Tibial artery (tissue), 4 donors: ENCODE data around the gene TMEM238L.
A peak's percentile ranks its signal among the peaks of the same experiment; 100 is the strongest.

Experiments
- DNase-seq, 2 donors: peaks; one replicate each; pipeline ENCODE4 v3.0.0-alpha.2; 2019
- H3K27ac ChIP-seq, 2 donors: fragments of 200-600 bp; sonication (generic) in 1 of 2; 1 replicate in 1 of 2; 2 replicates in 1 of 2; pipeline ENCODE4 v1.5.1; 2018 to 2019; ENCODE audit warnings: mild to moderate bottlenecking in 1 of 2
- H3K27me3 ChIP-seq, 2 donors: fragments of 200-600 bp; sonication (generic) in 1 of 2; one replicate each; pipeline versions ENCODE4 v1.5.1 to v1.6.0; 2016 to 2019
- H3K36me3 ChIP-seq, 3 donors: fragments of 200-600 bp; sonication (generic) in 2 of 3; one replicate each; pipeline ENCODE4 v1.5.1; 2016 to 2019; ENCODE audit warnings: mild to moderate bottlenecking in 2 of 3
- H3K4me1 ChIP-seq, 4 donors: fragments of 200-600 bp; sonication (generic) in 2 of 4; 1 replicate in 3 of 4; 2 replicates in 1 of 4; pipeline ENCODE4 v1.5.1; 2016 to 2019
- H3K4me3 ChIP-seq, 2 donors: fragments of 200-600 bp; sonication (generic) in 1 of 2; 1 replicate in 1 of 2; 2 replicates in 1 of 2; pipeline ENCODE4 v1.5.1; 2018 to 2019; ENCODE audit warnings: mild to moderate bottlenecking in 2 of 2
- H3K9me3 ChIP-seq, 3 donors: fragments of 200-600 bp; sonication (generic) in 1 of 3; one replicate each; pipeline ENCODE4 v1.5.1; 2016 to 2019
- CTCF ChIP-seq, 2 experiments: fragments of 200-600 bp in 1 of 2; fragments of 450-650 bp in 1 of 2; IDR thresholded peaks; one replicate each; pipeline ENCODE4 v1.5.1; 2017 to 2019; ENCODE audit warnings: antibody characterized with exemption in 2 of 2, mild to moderate bottlenecking in 1 of 2, moderate library complexity in 1 of 2
- intact Hi-C: fragments of 100-400 bp; cut with DNase I; formaldehyde crosslinking; loops from one replicate; pipeline ENCODE4 v1.15.0; 2023; ENCODE audit warnings: low total_unique reads

Gene TMEM238L

DNA sequence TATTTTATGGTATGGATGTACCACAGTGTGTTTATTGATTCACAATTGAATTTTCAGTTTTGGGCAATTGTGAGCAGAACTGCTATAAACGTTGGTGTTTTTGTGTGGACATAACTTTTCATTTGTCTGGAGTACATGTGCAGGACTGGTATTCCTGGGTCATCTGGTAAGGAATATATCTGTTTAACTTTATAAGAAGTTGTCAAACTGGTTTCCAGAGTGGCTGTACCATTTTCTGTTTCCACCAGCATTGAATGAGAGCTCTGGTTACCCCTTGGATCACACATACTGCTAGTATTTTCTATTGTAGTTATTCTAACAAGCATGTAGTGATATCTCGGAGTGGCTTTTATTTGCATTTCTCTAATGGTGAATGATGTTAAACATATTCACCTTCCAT, 24.3 kb downstream of the TMEM238L start:
- intact Hi-C loops = no loop called here
- peaks cover 0 to 4% (median 0%) of the 10 kb centered on the region in 3 donors for H3K36me3 ChIP-seq
- H3K4me3 ChIP-seq = no peak overlapping the region
- no peaks in the 10 kb centered on the region for H3K4me1 ChIP-seq
- peaks cover 0 to 4% (median 0%) of the 10 kb centered on the region in 3 donors for H3K9me3 ChIP-seq
- DNase-seq = no peak
- H3K27me3 ChIP-seq = no peaks in the 10 kb centered on the region
- TF ChIP-seq CTCF (IDR thresholded peaks at IDR 0.05) = no peak
- no peak overlapping the region for H3K27ac ChIP-seq

- DNase-seq = peak in 1 of 2 donors; percentile 40
- no peak for TF ChIP-seq CTCF (IDR thresholded peaks at IDR 0.05)
- Histone ChIP-seq H3K27me3 (no peaks in the 10 kb centered on the region), H3K4me1 (no peaks in the 10 kb centered on the region), H3K27ac (no peak overlapping the region), H3K4me3 (no peak overlapping the region), H3K36me3 (peaks cover 0 to 4% (median 0%) of the 10 kb centered on the region in 3 donors), H3K9me3 (peaks cover 0 to 4% (median 0%) of the 10 kb centered on the region in 3 donors)
- intact Hi-C loops = no loop called here
Observed at GRCh38 chr17:10777890-10778289, 26.0 kb downstream of the TMEM238L start.

DNA sequence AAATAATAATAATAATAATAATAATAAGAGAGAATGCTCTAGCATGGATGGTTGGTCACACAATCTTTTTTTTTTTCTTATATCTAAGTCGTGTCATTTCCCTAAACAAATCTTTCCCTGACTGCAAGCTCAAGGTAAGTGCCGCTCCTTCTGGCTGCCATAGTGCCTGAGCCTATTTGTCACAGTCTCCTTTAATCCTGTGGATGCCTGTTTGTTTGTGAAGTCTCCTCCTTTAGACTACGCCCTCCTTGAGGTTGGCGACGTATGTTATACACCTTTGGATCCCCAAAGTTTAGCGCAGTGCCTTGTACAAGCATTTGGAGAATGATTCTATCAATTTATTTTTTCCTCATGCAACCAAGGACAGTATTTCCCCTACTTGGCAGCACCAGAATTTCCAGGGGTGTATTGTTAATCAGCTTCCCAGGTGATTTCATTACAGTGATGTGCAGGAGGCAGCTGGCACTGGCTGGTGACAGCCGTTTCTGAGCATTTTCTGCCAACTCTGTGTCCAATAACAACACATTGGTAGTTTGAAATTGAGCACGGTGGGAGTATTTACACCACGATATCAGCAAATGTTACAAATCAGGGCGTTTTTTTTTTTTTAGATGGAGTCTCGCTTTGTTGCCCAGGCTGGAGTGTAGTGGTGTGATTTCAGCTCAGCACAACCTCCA, 26.6 kb downstream of the TMEM238L start:
- no peak for DNase-seq
- Histone ChIP-seq H3K27ac (no peak overlapping the region), H3K4me3 (no peak overlapping the region), H3K9me3 (peaks cover 0 to 7% (median 0%) of the 10 kb centered on the region in 3 donors), H3K4me1 (no peaks in the 10 kb centered on the region), H3K36me3 (no peaks in the 10 kb centered on the region), H3K27me3 (no peaks in the 10 kb centered on the region)
- intact Hi-C loops = no loop called here
- no peak for TF ChIP-seq CTCF (IDR thresholded peaks at IDR 0.05)

- Histone ChIP-seq H3K9me3 (peaks cover 0 to 10% (median 0%) of the 10 kb centered on the region in 3 donors), H3K4me1 (no peaks in the 10 kb centered on the region), H3K27me3 (no peaks in the 10 kb centered on the region), H3K27ac (no peak overlapping the region), H3K36me3 (no peaks in the 10 kb centered on the region), H3K4me3 (no peak overlapping the region)
- intact Hi-C loops = no loop called here
- no peak for DNase-seq
- TF ChIP-seq CTCF (IDR thresholded peaks at IDR 0.05) = no peak
Observed at GRCh38 chr17:10776381-10776780, 27.5 kb downstream of the TMEM238L start.

DNA sequence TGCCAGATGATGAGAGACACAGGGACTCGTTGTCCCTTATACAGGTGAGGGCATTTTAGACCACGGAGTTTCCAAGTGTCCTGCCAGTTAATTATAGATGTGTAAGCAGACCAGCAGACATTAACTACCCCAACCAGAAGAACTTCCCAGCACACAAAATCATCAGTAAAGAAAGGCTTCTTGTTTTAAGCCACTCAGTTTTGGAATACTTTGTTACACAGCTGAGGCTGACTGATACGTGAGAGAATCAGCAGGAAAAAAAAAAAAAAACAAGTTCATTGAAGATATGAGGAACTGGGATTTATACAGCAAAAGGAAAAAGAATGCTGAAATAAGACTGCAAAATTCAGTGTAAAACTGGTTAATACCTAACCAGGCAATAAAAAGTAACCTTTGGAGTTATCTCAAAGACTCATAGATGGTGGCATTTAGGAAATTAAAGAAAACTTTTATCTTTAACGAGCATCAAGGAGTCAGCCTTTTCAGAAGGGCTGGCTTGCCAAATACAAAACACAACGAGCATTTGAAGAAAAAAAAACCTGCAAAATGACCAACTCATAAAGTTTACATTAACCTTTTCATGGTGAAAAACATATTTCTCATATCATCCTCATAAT, 28.1 kb downstream of the TMEM238L start:
- no peaks in the 10 kb centered on the region for H3K4me1 ChIP-seq
- peaks cover 0 to 10% (median 0%) of the 10 kb centered on the region in 3 donors for H3K9me3 ChIP-seq
- H3K27me3 ChIP-seq = no peaks in the 10 kb centered on the region
- DNase-seq = no peak
- H3K4me3 ChIP-seq = no peak overlapping the region
- intact Hi-C loops = no loop called here
- no peaks in the 10 kb centered on the region for H3K36me3 ChIP-seq
- TF ChIP-seq CTCF (IDR thresholded peaks at IDR 0.05) = no peak
- H3K27ac ChIP-seq = no peak overlapping the region
